Adrenal gland (tissue), 5 donors: Measurements from ENCODE around the gene POLR2E.

Experiments
- CTCF ChIP-seq, 6 experiments: fragments of 450-650 bp in 4 of 6; fragments of 200-600 bp in 2 of 6; sonication (generic) in 1 of 6; IDR thresholded peaks; 1 replicate in 5 of 6; 2 replicates in 1 of 6; pipeline versions ENCODE4 v1.5.1 to v1.8.0; 2016 to 2021; ENCODE audit warnings: antibody characterized with exemption in 6 of 6, mild to moderate bottlenecking in 2 of 6, moderate library complexity in 1 of 6
- POLR2A ChIP-seq, 2 donors: fragments of 450-650 bp; IDR thresholded peaks; one replicate each; pipeline ENCODE4 v1.6.1; 2017; ENCODE audit warnings: antibody characterized with exemption in 2 of 2, mild to moderate bottlenecking in 2 of 2, moderate library complexity in 1 of 2
- donor health status: DM: no; HTN: no; CAD: no.

GRCh38 chr19:1086613-1087012 lies 8.6 kb downstream of the POLR2E start:
- TF ChIP-seq CTCF (IDR thresholded peaks at IDR 0.05), result no peak
- no peak for TF ChIP-seq POLR2A (IDR thresholded peaks at IDR 0.05)
